ENCODE measurements around the gene ALDH18A1. TPM values are rescaled to one million over a fixed set of nuclear protein-coding genes. Genes with fewer than 3 reads are reported as not detected.

The ALDH18A1 gene
- polyA plus RNA-seq, 1 donor from 2014 or later, result 45.7 TPM

DNA sequence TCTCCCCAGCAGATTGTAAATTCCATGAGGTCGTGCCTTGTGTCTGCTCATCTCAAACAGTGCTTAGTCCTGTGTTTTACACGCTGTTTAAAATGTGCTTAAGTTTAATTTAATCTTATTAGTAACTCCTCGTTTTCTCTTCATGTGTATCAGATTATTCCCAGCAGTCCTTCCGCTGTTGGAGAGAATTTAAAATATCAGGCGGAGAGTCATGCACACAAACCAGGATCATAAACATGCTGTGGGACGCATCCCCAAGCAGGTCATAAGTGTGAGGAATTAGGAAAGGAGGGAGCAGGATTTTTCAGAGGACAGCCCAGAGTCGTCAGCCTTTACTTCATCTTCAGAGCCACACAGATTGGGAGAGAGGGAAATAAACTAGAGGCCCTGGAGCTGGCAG, 91.2 kb downstream of the ALDH18A1 start:
- no peak for TF ChIP-seq TAF1 (IDR thresholded peaks at IDR 0.05; ENCODE audit: low read depth)
- TF ChIP-seq MXI1 (conservative IDR thresholded peaks at IDR 0.05; ENCODE audit: poor library complexity, severe bottlenecking), result no peak
- TF ChIP-seq EP300 (conservative IDR thresholded peaks at IDR 0.05; ENCODE audit: poor library complexity, severe bottlenecking), result no peak
- no peak for TF ChIP-seq RAD21 (conservative IDR thresholded peaks at IDR 0.05)
- TF ChIP-seq, protein P1, sequence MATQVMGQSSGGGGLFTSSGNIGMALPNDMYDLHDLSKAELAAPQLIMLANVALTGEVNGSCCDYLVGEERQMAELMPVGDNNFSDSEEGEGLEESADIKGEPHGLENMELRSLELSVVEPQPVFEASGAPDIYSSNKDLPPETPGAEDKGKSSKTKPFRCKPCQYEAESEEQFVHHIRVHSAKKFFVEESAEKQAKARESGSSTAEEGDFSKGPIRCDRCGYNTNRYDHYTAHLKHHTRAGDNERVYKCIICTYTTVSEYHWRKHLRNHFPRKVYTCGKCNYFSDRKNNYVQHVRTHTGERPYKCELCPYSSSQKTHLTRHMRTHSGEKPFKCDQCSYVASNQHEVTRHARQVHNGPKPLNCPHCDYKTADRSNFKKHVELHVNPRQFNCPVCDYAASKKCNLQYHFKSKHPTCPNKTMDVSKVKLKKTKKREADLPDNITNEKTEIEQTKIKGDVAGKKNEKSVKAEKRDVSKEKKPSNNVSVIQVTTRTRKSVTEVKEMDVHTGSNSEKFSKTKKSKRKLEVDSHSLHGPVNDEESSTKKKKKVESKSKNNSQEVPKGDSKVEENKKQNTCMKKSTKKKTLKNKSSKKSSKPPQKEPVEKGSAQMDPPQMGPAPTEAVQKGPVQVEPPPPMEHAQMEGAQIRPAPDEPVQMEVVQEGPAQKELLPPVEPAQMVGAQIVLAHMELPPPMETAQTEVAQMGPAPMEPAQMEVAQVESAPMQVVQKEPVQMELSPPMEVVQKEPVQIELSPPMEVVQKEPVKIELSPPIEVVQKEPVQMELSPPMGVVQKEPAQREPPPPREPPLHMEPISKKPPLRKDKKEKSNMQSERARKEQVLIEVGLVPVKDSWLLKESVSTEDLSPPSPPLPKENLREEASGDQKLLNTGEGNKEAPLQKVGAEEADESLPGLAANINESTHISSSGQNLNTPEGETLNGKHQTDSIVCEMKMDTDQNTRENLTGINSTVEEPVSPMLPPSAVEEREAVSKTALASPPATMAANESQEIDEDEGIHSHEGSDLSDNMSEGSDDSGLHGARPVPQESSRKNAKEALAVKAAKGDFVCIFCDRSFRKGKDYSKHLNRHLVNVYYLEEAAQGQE (IDR thresholded peaks at IDR 0.05; ENCODE audit: borderline replicate concordance), result no peak
- TF ChIP-seq, protein P2, sequence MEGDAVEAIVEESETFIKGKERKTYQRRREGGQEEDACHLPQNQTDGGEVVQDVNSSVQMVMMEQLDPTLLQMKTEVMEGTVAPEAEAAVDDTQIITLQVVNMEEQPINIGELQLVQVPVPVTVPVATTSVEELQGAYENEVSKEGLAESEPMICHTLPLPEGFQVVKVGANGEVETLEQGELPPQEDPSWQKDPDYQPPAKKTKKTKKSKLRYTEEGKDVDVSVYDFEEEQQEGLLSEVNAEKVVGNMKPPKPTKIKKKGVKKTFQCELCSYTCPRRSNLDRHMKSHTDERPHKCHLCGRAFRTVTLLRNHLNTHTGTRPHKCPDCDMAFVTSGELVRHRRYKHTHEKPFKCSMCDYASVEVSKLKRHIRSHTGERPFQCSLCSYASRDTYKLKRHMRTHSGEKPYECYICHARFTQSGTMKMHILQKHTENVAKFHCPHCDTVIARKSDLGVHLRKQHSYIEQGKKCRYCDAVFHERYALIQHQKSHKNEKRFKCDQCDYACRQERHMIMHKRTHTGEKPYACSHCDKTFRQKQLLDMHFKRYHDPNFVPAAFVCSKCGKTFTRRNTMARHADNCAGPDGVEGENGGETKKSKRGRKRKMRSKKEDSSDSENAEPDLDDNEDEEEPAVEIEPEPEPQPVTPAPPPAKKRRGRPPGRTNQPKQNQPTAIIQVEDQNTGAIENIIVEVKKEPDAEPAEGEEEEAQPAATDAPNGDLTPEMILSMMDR (IDR thresholded peaks at IDR 0.05; ENCODE audit: poor library complexity, severe bottlenecking), result no peak
- no peak for TF ChIP-seq POLR2AphosphoS5 (IDR thresholded peaks at IDR 0.05)
- no peak for TF ChIP-seq SMC3 (conservative IDR thresholded peaks at IDR 0.05; ENCODE audit: poor library complexity)
- no peak for TF ChIP-seq EZH2 (IDR thresholded peaks at IDR 0.05; ENCODE audit: borderline replicate concordance, insufficient read depth, low read length, poor library complexity, severe bottlenecking)
- no peaks in the 10 kb centered on the region for H3K9me3 ChIP-seq (ENCODE audit: low read length)
- no peak overlapping the region for H2AFZ ChIP-seq (ENCODE audit: low read depth, low read length)
- H3K27me3 ChIP-seq (ENCODE audit: insufficient read depth, low read depth, low read length), result no peaks in the 10 kb centered on the region
- H3F3A ChIP-seq (ENCODE audit: insufficient read depth, low read length, poor library complexity, severe bottlenecking), result no peaks in the 10 kb centered on the region
- no peaks in the 10 kb centered on the region for H3K36me3 ChIP-seq (ENCODE audit: insufficient read depth, low read length)
- H3K4me3 ChIP-seq (ENCODE audit: low read length), result no peak overlapping the region
- no peak overlapping the region for H3K27ac ChIP-seq (ENCODE audit: low read length)
- H3K79me2 ChIP-seq (replicated peaks; ENCODE audit: insufficient read depth, low read length), result no peaks in the 10 kb centered on the region
- H3K9me2 ChIP-seq (ENCODE audit: insufficient read depth, low read length), result no peaks in the 10 kb centered on the region
- H4K20me1 ChIP-seq (ENCODE audit: insufficient read depth), result no peaks in the 10 kb centered on the region
- H3K9ac ChIP-seq (ENCODE audit: low read length), result no peak overlapping the region
- H3K4me2 ChIP-seq (ENCODE audit: low read length), result no peak overlapping the region

DNA sequence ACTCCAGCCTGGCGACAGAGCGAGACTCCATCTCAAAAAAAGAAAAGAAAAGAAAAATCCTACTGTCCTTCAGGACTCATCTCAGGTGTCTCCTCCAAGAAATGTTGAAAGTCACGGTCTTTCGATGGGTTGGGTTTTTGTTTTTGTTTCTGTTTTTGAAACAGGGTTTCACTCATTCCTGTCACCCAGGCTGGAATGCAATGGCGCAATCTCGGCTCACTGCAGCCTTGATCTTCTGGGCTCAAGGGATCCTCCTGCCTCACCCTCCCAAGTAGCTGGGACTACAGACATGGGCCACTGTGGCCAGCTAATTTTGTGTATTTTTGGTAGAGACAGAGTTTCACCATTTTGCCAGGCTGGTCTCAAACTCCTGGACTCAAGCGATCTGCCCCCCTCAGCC, 92.2 kb downstream of the ALDH18A1 start:
- no peak overlapping the region for H2AFZ ChIP-seq (ENCODE audit: low read depth, low read length)
- no peaks in the 10 kb centered on the region for H3K9me3 ChIP-seq (ENCODE audit: low read length)
- no peaks in the 10 kb centered on the region for H3F3A ChIP-seq (ENCODE audit: insufficient read depth, low read length, poor library complexity, severe bottlenecking)
- no peaks in the 10 kb centered on the region for H3K9me2 ChIP-seq (ENCODE audit: insufficient read depth, low read length)
- no peaks in the 10 kb centered on the region for H3K27me3 ChIP-seq (ENCODE audit: insufficient read depth, low read depth, low read length)
- no peak overlapping the region for H3K9ac ChIP-seq (ENCODE audit: low read length)
- H3K79me2 ChIP-seq (replicated peaks; ENCODE audit: insufficient read depth, low read length), result peaks cover 4% of the 10 kb centered on the region
- H4K20me1 ChIP-seq (ENCODE audit: insufficient read depth), result no peaks in the 10 kb centered on the region
- H3K27ac ChIP-seq (ENCODE audit: low read length), result no peak overlapping the region
- no peaks in the 10 kb centered on the region for H3K36me3 ChIP-seq (ENCODE audit: insufficient read depth, low read length)
- H3K4me2 ChIP-seq (ENCODE audit: low read length), result no peak overlapping the region
- TF ChIP-seq EZH2 (IDR thresholded peaks at IDR 0.05; ENCODE audit: borderline replicate concordance, insufficient read depth, low read length, poor library complexity, severe bottlenecking) (no peak), EP300 (conservative IDR thresholded peaks at IDR 0.05; ENCODE audit: poor library complexity, severe bottlenecking) (no peak), POLR2AphosphoS5 (IDR thresholded peaks at IDR 0.05) (no peak), TAF1 (IDR thresholded peaks at IDR 0.05; ENCODE audit: low read depth) (no peak), MXI1 (conservative IDR thresholded peaks at IDR 0.05; ENCODE audit: poor library complexity, severe bottlenecking) (no peak), SMC3 (conservative IDR thresholded peaks at IDR 0.05; ENCODE audit: poor library complexity) (no peak), RAD21 (conservative IDR thresholded peaks at IDR 0.05) (no peak)
- TF ChIP-seq, protein P2 (IDR thresholded peaks at IDR 0.05; ENCODE audit: poor library complexity, severe bottlenecking), result no peak
- TF ChIP-seq, protein P1 (IDR thresholded peaks at IDR 0.05; ENCODE audit: borderline replicate concordance), result no peak
- H3K4me3 ChIP-seq (ENCODE audit: low read length), result no peak overlapping the region

All from neural cell (in vitro differentiated cells).